SIG-M5 treated with dmso at 0.1 percent for 504 hours (cell line): ENCODE data around the gene ERFL.

Experiments used
- DNase-seq: peaks from one replicate; lab custom pipeline; 2025; ENCODE audit not compliant: unreplicated experiment; lab: John Stamatoyannopoulos, UW

The ERFL gene

GRCh38 chr19:41927497-41928192 is 604 bp downstream of the ERFL start:
- no peak for DNase-seq

- no peak for DNase-seq
Observed at GRCh38 chr19:41926763-41927496, 1.3 kb downstream of the ERFL start.

GRCh38 chr19:41926028-41926762 is 2.1 kb downstream of the ERFL start:
- no peak for DNase-seq

- DNase-seq = no peak
Observed at GRCh38 chr19:41925208-41926003, 2.8 kb downstream of the ERFL start.

- no peak for DNase-seq
Observed at GRCh38 chr19:41924151-41925145, 3.8 kb downstream of the ERFL start.

GRCh38 chr19:41923045-41923788 is 5.0 kb downstream of the ERFL start:
- DNase-seq = no peak

GRCh38 chr19:41922585-41922984 is 5.7 kb downstream of the ERFL start:
- no peak for DNase-seq

GRCh38 chr19:41921577-41922576 is 6.4 kb downstream of the ERFL start:
- no peak for DNase-seq

- DNase-seq = no peak
Observed at GRCh38 chr19:41920882-41921576, 7.2 kb downstream of the ERFL start.

- DNase-seq = no peak
Observed at GRCh38 chr19:41919948-41920712, 8.1 kb downstream of the ERFL start.

GRCh38 chr19:41918653-41919244 is 9.5 kb downstream of the ERFL start:
- DNase-seq = no peak

- no peak for DNase-seq
Observed at GRCh38 chr19:41918095-41918494, 10.2 kb downstream of the ERFL start.

- no peak for DNase-seq
Observed at GRCh38 chr19:41917676-41918075, 10.6 kb downstream of the ERFL start.

- no peak for DNase-seq
Observed at GRCh38 chr19:41915776-41916414, 12.4 kb downstream of the ERFL start.

- DNase-seq = no peak
Observed at GRCh38 chr19:41915021-41915775, 13.1 kb downstream of the ERFL start.
